Middle frontal gyrus (tissue), 1 donor: Measurements from ENCODE around the gene SAT1.
"Not testable (repeated sequence)": the region's sequence is repeated elsewhere in the genome, so short reads cannot be mapped to it uniquely, and the experiment has no call there.

Source experiments
- DNase-seq: peaks from one replicate; pipeline ENCODE4 v3.0.0-alpha.2; 2015; ENCODE audit warnings: low spot score; ENCODE audit errors: extremely low spot score

Gene SAT1

DNA sequence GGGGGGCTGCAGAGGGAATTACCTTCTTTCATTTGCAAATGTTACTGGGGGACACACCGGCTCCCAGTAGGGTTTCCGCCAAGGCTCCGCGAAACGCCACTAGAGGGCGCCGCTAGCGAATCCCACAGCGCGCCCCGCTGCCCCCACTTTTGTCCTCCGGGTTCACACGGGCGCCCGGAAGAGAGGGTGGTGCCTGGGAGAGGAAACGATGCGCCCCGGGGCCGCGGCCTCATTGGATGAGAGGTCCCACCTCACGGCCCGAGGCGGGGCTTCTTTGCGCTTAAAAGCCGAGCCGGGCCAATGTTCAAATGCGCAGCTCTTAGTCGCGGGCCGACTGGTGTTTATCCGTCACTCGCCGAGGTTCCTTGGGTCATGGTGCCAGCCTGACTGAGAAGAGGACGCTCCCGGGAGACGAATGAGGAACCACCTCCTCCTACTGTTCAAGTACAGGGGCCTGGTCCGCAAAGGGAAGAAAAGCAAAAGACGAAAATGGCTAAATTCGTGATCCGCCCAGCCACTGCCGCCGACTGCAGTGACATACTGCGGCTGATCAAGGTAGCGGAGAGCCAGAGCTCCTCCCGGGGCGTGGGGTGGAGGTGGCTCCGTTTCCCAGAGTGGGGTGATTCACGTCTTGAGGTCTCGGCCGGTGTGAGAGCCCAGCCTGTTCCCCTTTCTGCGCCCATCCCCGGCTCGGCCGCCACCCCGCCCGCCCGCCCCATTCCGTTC, at the start of gene SAT1:
Gene SAT1 (plus strand): TSS at position 311 of the 726 bp plus-strand sequence. CDS start 179 bp downstream, at position 490.
- peak; percentile 78 for DNase-seq

DNA sequence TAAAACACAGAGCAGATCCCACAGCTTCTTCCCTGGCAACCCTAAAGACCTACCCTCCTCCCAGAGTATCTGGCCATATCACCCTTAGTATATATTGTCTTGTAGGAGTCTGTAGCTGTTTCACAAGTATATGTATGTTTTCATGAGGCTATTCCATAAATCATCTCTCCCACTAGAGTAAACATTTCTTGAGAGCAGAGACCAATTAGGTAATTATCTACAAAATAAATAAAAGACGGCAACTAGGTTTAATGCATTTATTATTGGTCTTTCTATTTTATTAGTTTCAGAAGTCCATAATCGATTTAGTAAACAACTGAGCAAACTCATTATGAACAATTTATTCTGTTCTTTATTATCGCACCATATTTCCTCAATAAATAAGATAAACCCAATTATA, 46.9 kb upstream of the SAT1 start:
- no peak for DNase-seq

DNA sequence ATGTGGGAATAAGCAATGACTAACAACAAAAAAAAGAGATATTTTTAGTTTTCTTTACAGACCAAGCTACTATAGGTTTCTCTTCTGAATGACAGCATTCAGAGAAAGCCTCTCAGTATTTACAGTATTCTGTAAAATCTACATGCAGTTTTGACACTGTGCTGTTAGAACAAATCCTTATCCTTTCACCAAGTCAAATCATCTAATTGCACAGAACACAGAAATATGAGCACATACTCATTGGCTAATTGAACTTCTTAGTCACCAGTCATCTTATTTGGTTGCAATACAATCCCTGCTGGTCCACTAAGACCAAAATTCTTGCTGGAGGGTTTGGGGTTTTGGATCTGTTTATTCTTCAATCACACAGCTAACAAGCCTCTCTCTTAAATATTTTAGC, 45.6 kb upstream of the SAT1 start:
- DNase-seq, result no peak

DNA sequence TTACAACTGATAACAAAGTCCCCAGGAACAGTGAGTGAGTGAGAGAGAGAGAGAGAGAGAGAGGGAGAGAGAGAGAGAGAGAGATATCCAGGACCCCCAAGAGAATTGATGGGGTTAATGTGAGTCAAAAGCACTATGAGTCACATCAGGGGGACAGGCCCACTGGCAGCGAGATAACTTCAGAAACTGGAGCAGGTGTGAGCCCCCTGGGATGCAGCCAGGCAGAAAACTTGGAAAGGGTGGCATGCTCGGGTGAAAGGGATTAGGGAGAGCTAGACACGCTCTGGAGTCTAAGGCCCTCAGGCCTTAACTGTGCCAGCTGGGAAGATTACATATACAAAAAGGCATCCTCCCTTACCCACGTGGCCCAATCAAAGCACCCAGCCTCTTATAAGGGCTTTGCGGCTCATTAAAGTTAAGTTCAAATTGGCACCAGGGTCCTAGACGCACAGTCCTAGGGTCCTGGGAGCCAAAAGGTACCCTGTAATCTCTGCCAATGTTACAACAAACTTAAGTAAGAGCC, 40.7 kb upstream of the SAT1 start:
- no peak for DNase-seq

DNA sequence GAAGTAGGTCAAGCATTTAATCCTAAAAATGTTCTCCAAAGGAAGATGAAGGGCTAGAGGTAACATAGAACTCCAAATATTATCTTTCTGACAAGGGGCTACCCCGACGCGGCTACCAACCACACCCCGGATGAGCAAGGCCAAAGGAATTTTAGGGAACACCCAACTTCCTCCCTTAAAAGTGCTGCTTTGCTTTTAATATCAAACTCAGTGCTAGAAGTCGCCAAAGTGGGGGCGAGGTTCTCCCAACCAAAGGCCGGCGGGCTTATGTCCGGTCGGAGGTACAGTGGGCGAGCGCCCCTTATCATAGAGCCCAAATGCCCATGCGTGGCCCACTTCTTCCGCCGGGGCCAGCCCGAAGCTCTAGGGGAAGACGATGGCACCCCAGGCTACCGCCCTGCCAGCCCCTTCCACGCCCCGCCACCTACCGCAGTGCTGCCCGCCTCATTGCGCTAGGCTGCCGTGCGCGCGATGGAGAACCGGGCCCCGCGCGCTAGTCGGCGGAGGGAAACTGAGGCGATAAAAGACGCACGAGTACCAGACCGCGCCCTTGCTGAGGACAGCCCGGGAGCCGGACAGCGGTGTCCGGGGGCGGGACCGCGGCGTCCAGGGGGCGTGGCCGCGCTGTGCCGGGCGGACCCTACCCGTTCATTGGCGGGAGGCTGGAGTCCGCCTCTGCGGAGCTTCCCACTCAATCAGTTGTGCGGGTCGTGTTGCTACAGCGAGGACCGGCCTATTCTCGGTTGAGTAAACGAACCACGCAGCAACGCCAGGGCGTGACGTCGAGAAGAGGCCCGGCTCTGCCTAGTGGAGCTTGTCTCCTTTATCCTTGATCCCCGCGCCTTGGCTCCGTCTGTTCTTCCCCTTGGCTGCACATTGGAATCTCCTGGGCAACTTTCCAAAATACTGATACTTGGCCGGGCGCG, 40.0 kb upstream of the SAT1 start, which contains the start of gene ACOT9:
Gene ACOT9 (minus strand): TSS at position 580 of the 926 bp plus-strand sequence. CDS start 132 bp downstream, at position 448.
- peak; percentile 36 for DNase-seq

GRCh38 chrX:23743623-23743971, 39.4 kb upstream of the SAT1 start:
- not testable (repeated sequence) for DNase-seq

DNA sequence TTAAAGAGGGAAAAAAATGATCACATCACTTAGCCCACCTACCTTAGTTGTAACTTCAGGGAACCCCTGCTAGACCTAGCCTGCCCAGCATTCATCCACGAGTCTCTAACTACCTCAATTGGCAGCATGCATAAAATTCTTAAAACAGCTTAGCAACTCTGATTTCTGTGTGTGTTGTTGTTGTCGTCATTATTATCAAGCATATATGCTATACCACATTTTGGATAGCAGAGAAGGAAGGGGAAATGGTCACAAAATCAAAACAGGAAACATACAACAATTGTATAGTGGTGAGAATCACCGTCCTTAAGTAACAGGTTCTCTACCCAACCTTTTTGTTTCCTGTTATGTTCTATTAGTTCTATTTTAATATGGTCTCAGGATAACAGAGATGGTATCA, 37.2 kb upstream of the SAT1 start:
- no peak for DNase-seq

DNA sequence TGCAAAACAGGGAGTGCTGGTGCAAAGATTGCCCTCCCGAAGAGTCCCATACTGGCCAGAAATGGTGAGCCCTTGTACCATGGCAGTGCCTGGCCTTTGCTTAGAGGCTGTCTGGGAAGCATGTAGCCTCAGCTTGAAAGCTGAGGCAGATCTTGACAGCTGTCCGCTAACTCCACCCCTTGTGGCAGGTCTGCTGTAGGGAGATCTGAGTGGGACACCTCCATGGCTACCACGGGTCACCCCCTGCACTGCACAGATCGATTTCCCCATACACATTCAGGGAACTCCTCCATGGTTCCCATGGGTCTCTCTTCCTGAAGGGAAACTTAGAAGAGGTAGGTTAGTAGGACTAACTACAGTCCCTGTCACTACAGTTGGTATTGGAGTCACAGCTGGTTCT, 33.8 kb upstream of the SAT1 start:
- no peak for DNase-seq

GRCh38 chrX:23749576-23749975, 33.4 kb upstream of the SAT1 start:
- DNase-seq, result no peak

DNA sequence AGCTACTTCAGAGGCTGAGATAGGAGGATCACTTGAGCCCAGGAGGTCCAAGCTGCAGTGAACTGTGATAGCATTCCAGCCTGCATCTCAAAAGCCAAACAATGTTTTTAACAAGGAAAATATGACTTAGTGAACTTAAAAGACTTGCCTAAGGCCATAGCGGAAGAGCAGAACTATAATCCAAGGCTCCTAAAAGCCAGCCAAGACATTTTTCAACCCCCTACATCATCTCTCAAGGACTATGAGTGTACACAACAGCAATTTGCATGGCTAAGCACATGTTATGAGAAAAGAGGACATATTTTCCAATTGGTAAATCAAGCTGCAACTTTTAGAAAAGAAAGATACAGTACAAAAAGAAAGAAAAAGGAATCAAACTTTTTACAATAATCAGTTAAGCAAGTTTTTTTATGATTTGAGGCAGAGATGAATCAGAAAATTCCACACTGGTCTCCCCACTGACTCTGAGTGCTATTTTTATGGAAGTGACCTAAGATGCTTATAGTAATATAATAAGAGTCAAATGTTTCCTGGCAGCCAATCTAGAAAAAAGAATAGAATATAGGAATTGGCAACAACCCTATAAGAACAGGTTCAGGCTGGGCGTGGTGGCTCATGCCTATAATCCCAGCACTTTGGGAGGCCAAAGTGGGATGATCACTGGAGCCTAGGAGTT, 30.1 kb upstream of the SAT1 start:
- no peak for DNase-seq

- DNase-seq, result no peak
Observed at GRCh38 chrX:23754664-23755063, 28.3 kb upstream of the SAT1 start.

DNA sequence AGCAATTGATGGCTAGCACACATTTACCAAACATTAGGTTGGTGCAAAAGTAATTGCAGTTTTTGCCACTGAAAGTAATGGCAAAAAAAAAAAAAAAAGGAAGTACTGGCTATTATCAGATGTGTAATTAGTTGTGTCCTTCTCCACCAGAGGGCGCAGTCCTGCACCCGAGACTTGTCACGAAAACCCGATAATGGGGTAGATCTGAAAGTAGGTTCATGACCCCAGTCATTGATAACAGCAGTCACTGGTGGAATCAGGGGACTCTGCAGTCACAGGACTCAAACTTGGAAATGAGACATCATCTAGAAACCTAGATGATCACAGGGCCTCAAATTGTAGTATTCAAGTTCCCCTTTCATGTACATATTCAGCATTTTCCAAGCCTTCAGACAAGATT, 26.8 kb upstream of the SAT1 start:
- DNase-seq, result no peak

GRCh38 chrX:23759821-23760220, 23.2 kb upstream of the SAT1 start:
- DNase-seq, result no peak

GRCh38 chrX:23764188-23764984, 18.6 kb upstream of the SAT1 start:
- DNase-seq, result no peak

GRCh38 chrX:23765449-23765848, 17.5 kb upstream of the SAT1 start:
- no peak for DNase-seq

- DNase-seq, result no peak
Observed at GRCh38 chrX:23765868-23766267, 17.1 kb upstream of the SAT1 start.

DNA sequence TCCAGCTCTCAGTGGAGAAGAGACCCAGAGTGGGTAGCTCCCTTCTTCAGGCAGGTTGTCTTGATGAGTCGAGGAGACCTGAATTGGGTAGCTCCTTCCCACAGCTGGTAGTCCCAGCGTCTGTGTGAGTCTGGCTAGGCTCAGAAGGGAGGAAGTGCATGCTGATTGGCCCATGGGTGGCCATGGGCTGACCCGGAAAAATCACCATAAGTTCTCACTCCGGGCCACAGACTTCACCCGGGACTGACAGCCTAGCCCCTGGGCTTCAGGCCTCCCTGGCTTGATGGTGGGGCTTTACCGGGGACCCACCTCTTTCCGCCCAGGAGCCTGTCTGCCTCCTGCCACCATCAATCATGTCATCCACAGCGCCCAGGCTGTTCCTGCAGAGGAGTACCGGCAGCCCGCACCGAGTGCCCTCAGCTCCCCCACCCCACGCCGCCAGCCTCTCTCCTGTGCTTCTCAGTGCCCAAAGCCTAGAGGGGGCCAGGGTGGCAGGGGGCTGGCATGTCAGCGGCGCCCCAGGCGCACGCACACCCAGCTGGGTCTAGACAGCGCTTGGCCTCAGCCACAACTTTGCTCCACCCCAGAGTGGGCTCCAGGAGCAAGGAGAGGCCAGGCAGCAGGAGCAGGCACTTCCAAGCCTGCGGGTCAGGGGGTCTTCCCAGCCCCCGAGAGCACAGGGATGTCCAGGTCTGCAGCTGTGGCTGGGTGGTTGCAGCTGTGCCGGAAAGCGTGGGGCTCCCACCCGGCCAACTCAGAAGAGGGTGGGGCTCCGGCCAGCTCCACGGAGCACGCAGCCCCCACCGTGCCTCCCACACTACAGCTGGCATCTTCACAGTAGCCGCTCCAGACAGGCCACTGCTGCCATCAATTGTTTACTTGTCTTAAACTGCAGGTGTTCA, 16.1 kb upstream of the SAT1 start:
- no peak for DNase-seq

- DNase-seq, result no peak
Observed at GRCh38 chrX:23770142-23770541, 12.8 kb upstream of the SAT1 start.

GRCh38 chrX:23771086-23771485, 11.9 kb upstream of the SAT1 start:
- DNase-seq, result not testable (repeated sequence)
